Raji (cell line): ENCODE measurements around the gene PDE5A.

Experiments
- POLR2A ChIP-seq: IDR thresholded peaks from 2 replicates; pipeline ENCODE4 v1.6.1; 2011; ENCODE audit warnings: low read depth, low read length, control low read depth; ENCODE audit not compliant: insufficient read depth

The PDE5A gene

DNA sequence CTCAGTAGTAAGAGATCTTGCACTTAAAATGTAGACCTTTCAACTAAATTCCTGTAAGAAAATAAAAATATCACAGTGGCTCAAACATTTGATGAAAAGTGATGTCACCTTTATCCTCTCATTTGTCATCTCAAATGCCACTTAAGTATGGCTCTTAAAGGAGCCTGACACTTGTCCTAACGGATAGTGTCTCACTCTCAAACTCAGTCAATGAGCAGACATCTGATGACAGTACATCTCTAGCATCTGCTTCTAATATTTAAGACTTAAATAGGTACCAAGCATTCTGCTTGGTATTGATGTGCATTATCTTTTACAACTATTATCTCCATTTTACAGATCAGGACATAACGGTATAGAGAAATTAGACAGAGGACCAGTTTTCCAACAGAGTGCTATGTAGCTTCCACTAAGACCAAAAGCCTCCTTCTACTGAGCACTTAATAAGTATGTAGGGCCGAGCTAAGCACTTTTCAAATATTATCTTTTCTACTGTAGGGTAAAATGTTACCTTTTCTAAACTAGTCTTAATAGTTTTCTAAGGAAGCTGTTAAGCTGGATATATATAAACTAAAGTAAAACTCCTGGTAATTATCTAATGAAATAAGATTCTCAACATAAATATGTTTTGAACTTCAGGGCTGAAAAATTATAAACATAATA, 110.2 kb downstream of the PDE5A start:
- TF ChIP-seq POLR2A = no peak

DNA sequence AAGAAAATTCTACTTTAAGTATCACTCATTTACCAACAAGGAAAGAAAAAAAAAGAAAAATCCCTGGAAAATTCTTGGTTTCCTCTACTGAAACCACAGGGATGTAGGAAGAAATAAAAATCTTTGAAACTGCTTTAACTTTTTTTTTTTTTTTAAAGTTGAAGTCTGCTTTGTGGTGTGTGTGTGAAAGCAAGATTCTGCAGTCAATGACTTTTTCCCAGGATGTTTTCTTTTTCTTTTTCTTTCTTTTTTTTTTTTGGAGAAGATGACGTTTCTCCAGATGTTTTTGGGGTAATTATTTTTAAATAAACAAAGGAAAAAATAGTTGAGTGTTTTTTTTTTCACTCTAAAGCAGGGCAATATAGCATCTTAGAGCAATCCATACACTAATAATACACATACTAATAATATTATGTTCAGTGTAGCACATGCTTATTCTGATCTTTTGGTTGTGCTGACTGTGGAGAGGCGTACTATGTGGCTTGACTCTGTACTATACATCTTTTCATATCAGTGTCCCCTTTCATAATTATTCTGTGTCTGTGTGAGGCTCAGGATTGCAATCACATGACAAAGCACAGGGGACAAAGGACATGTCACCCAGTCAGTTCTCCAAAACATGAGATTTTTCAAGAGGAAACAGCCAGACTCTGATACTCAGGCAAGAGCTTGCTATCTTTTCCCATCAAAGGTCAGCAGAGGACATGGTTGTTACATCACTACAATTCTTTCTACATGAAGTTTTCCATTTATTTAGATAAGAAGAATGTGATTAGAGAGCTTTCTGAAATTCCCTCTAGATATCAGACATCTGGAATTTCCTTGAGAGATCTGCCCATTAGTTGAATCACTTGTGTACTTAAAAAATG, 111.0 kb downstream of the PDE5A start:
- TF ChIP-seq POLR2A = no peak

GRCh38 chr4:119512398-119512797, 116.2 kb downstream of the PDE5A start:
- no peak for TF ChIP-seq POLR2A

DNA sequence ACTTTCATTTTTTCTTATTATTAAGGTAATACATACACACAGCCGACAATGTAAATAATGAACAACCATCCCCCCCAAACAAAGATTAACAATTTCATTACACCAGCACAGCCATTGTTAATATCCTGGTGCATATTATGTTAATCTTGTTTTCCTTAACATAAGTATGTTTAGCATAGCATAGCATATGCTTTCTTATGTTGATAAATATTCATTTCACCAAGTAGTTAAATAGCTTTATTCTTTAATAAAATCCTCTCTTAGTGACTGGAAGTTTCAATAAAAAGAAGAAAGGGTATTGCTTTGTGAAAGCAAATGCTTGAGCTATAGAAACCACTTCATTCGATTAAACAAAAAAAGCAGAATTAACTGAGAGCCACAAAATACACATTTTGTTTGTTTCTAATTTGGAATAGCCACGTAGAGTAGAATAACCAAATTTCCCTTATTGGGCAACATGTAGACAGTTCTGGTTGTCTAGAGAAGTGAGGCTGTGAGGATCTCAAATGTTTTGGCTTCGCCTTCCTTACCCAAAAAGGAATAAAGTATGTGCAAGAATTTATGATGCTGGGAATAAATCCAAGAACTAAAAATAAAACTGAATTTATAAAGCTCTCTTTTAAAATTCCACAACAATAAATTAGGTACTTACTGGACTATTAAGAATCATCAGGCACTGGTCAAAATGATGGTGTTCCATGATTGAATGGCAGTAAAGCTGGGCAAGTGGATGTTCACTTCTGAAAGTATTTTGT, 118.0 kb downstream of the PDE5A start:
- TF ChIP-seq POLR2A = no peak

DNA sequence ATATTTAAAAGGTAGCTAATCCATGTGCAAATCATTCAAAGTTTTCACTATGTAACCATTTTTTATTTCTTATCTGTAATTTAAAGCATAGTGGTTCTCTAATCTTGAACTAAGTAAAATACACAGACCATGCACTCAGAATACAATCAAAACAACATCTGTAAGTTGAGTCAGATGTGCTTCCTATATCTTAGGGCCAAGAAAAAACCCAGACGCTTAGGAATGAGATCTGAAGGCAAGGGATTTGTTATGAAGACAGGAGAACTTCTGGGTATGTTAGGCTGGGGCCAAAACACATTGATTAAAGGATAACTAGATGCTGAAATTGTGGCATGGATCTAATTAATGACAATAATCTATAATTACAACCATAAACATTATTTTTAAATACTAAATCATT, 120.3 kb downstream of the PDE5A start:
- TF ChIP-seq POLR2A = no peak

- TF ChIP-seq POLR2A = no peak
Observed at GRCh38 chr4:119506806-119507205, 121.8 kb downstream of the PDE5A start.

DNA sequence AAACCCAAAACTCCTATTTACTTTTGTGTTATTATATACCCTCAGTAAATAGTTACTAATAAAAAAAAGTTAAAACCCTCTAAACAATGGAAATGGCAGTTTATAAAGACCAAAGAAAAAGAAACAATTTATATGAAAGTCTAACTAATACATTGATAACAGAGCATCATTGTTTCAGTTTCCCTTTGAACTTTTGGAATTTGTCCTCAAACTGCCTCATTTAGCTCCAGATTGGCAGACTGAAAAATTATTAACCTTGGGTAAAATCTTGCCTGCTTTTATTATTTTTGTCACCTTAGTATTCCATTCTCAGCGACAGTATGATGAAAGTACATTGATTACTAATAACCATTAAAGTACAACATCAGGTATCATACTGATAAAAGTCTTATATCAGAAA, 124.0 kb downstream of the PDE5A start:
- TF ChIP-seq POLR2A = no peak

DNA sequence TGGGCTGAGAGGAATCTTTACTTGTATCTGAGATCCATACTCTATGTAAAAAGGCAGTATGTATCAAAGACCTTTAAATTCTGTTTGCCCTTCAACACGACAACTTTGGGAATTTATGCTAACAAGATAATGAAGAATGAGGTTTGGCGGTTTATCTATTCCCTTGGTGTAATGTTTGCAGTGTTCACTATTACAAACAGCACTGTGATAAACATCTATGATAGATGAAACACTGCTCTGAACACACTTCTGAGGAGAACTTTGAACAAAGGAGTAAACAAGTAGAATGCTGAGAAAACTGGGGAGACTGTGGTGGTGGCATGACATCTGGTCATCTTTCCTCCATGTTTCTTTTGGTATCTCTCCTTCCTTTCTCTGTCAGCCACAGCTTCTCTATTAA, 126.9 kb downstream of the PDE5A start:
- TF ChIP-seq POLR2A = no peak

GRCh38 chr4:119498527-119498926, 130.1 kb downstream of the PDE5A start:
- no peak for TF ChIP-seq POLR2A

- no peak for TF ChIP-seq POLR2A
Observed at GRCh38 chr4:119493886-119494285, 134.7 kb downstream of the PDE5A start.

- no peak for TF ChIP-seq POLR2A
Observed at GRCh38 chr4:119493419-119493818, 135.2 kb downstream of the PDE5A start.

DNA sequence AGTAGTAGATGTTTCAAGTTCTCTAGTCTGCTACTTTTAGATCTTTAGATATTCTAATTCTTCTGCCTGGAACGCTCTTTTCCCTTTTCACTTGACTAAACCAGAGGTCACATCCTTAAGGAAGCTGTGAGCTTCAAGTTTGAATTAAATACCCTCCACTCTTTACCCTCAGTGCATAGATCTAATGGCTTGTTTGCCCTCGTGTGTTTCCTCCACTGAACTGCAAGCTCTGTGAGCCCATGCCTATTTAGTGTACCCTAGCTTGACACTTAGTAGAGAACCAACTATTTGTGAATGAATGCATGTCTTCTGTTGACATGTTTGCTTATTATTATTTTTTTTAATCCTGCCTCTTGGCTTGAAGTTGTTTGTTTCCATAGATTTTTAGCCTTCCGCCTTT, 138.3 kb downstream of the PDE5A start:
- TF ChIP-seq POLR2A = no peak

GRCh38 chr4:119489305-119489704, 139.3 kb downstream of the PDE5A start:
- no peak for TF ChIP-seq POLR2A

DNA sequence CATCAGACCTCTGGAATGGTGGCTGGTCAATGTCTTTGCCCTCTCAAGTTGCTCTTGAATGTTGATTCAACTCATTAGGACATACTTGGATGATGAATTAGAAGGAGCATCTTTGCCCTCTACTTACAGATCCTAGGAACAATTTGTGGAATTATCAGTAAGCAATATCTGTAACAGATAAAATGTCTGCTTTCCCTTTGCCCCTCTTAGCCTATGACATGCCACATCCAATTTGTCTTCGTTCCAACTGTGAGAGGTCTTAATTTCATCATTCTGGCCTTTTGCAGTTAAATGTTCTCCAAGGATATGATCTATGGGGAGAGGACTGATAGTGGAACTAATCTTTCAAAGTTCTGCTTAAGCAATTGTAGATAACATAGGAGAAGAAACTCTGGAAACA, 148.3 kb downstream of the PDE5A start:
- no peak for TF ChIP-seq POLR2A

- TF ChIP-seq POLR2A = no peak
Observed at GRCh38 chr4:119479835-119480234, 148.8 kb downstream of the PDE5A start.
